Gastrocnemius medialis (tissue), 4 donors: Measurements from ENCODE around the gene SPN.

Experiments
- POLR2A ChIP-seq, 2 donors: fragments of 450-650 bp; IDR thresholded peaks; one replicate each; pipeline ENCODE4 v1.6.1; 2017; ENCODE audit warnings: antibody characterized with exemption in 2 of 2, mild to moderate bottlenecking in 2 of 2, moderate library complexity in 2 of 2
- TF ChIP-seq, protein P1 (sequence below), 5 experiments: fragments of 450-650 bp in 3 of 5; fragments of 200-600 bp in 2 of 5; sonication (generic) in 2 of 5; IDR thresholded peaks in 4 of 5; conservative IDR thresholded peaks in 1 of 5; 1 replicate in 4 of 5; 2 replicates in 1 of 5; pipeline ENCODE4 v1.5.1; 2016 to 2019; ENCODE audit warnings: antibody characterized with exemption in 5 of 5, mild to moderate bottlenecking in 3 of 5, moderate library complexity in 3 of 5

DNA sequence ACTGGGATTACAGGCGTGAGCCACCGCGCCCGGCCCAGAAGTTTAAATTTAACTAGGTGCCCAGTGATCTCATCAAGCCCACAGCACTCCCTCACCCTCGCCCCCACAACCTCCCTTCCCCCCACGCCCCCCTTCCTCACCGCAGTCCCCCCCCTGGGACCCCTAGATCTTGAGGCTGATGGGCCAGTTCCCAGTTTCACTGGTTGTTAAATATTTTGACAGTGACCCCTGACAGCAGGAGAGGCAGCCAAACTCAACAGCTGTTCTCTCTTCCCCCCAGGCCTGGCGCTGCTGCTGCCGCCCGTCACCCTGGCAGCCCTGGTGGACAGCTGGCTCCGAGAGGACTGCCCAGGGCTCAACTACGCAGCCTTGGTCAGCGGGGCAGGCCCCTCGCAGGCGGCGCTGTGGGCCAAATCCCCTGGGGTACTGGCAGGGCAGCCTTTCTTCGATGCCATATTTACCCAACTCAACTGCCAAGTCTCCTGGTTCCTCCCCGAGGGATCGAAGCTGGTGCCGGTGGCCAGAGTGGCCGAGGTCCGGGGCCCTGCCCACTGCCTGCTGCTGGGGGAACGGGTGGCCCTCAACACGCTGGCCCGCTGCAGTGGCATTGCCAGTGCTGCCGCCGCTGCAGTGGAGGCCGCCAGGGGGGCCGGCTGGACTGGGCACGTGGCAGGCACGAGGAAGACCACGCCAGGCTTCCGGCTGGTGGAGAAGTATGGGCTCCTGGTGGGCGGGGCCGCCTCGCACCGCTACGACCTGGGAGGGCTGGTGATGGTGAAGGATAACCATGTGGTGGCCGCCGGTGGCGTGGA is 31.5 kb downstream of the SPN start:
- TF ChIP-seq, protein P1, sequence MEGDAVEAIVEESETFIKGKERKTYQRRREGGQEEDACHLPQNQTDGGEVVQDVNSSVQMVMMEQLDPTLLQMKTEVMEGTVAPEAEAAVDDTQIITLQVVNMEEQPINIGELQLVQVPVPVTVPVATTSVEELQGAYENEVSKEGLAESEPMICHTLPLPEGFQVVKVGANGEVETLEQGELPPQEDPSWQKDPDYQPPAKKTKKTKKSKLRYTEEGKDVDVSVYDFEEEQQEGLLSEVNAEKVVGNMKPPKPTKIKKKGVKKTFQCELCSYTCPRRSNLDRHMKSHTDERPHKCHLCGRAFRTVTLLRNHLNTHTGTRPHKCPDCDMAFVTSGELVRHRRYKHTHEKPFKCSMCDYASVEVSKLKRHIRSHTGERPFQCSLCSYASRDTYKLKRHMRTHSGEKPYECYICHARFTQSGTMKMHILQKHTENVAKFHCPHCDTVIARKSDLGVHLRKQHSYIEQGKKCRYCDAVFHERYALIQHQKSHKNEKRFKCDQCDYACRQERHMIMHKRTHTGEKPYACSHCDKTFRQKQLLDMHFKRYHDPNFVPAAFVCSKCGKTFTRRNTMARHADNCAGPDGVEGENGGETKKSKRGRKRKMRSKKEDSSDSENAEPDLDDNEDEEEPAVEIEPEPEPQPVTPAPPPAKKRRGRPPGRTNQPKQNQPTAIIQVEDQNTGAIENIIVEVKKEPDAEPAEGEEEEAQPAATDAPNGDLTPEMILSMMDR (IDR thresholded peaks at IDR 0.05 in 4 of 5, conservative IDR thresholded peaks at IDR 0.05 in 1 of 5) = no peak
- no peak for TF ChIP-seq POLR2A (IDR thresholded peaks at IDR 0.05)
